ENCODE data around the gene GATAD1.
"Not testable (repeated sequence)": the region's sequence is repeated elsewhere in the genome, so short reads cannot be mapped to it uniquely, and the experiment has no call there.

GATAD1 gene

GRCh38 chr7:92436612-92437445 is 10.5 kb upstream of the GATAD1 start:
- DNase-seq (ENCODE audit: low read depth, low spot score) = no peak

- no peak for DNase-seq (ENCODE audit: low read depth, low spot score)
Observed at GRCh38 chr7:92437956-92438491, 9.3 kb upstream of the GATAD1 start.

GRCh38 chr7:92442720-92443119 is 4.6 kb upstream of the GATAD1 start:
- DNase-seq (ENCODE audit: low read depth, low spot score) = not testable (repeated sequence)

- no peak for DNase-seq (ENCODE audit: low read depth, low spot score)
Observed at GRCh38 chr7:92446869-92447344, 375 bp upstream of the GATAD1 start.

- peak; percentile 47 for DNase-seq (ENCODE audit: low read depth, low spot score)
Observed at GRCh38 chr7:92448205-92448747, 994 bp downstream of the GATAD1 start.

GRCh38 chr7:92451645-92452044 is 4.4 kb downstream of the GATAD1 start:
- no peak for DNase-seq (ENCODE audit: low read depth, low spot score)

- no peak for DNase-seq (ENCODE audit: low read depth, low spot score)
Observed at GRCh38 chr7:92456236-92456635, 9.0 kb downstream of the GATAD1 start.

- DNase-seq (ENCODE audit: low read depth, low spot score) = no peak
Observed at GRCh38 chr7:92460109-92460508, 12.8 kb downstream of the GATAD1 start.

- DNase-seq (ENCODE audit: low read depth, low spot score) = no peak
Observed at GRCh38 chr7:92460510-92460909, 13.2 kb downstream of the GATAD1 start.

- no peak for DNase-seq (ENCODE audit: low read depth, low spot score)
Observed at GRCh38 chr7:92461027-92462003, 14.0 kb downstream of the GATAD1 start.

GRCh38 chr7:92462560-92462959 is 15.3 kb downstream of the GATAD1 start:
- DNase-seq (ENCODE audit: low read depth, low spot score) = no peak

- DNase-seq (ENCODE audit: low read depth, low spot score) = no peak
Observed at GRCh38 chr7:92464515-92464914, 17.2 kb downstream of the GATAD1 start.

GRCh38 chr7:92466682-92467081 is 19.4 kb downstream of the GATAD1 start:
- DNase-seq (ENCODE audit: low read depth, low spot score) = no peak

GRCh38 chr7:92468589-92468988 is 21.3 kb downstream of the GATAD1 start:
- DNase-seq (ENCODE audit: low read depth, low spot score) = not testable (repeated sequence)

GRCh38 chr7:92473989-92474388 is 26.7 kb downstream of the GATAD1 start:
- DNase-seq (ENCODE audit: low read depth, low spot score) = not testable (repeated sequence)

GRCh38 chr7:92475261-92475770 is 28.0 kb downstream of the GATAD1 start:
- DNase-seq (ENCODE audit: low read depth, low spot score) = not testable (repeated sequence)

- not testable (repeated sequence) for DNase-seq (ENCODE audit: low read depth, low spot score)
Observed at GRCh38 chr7:92475851-92476590, 28.7 kb downstream of the GATAD1 start.

- not testable (repeated sequence) for DNase-seq (ENCODE audit: low read depth, low spot score)
Observed at GRCh38 chr7:92477681-92478080, 30.4 kb downstream of the GATAD1 start, which contains the start of gene ERVW-1. Gene ERVW-1, minus strand, starts transcription at chr7:92477946. Its CDS starts 7,565 bp downstream, at chr7:92470381.

GRCh38 chr7:92478095-92478494 is 30.8 kb downstream of the GATAD1 start:
- DNase-seq (ENCODE audit: low read depth, low spot score) = no peak

GRCh38 chr7:92478711-92479110 is 31.4 kb downstream of the GATAD1 start:
- no peak for DNase-seq (ENCODE audit: low read depth, low spot score)
